ENCODE data around the gene HDAC8. TPM values are rescaled to one million over a fixed set of nuclear protein-coding genes. Genes with fewer than 3 reads are reported as not detected.
"Not testable (repeated sequence)": the region's sequence is repeated elsewhere in the genome, so short reads cannot be mapped to it uniquely, and the experiment has no call there.

Gene HDAC8
- total RNA-seq, 4 donors from 2014 or later = 16.3 to 27.0 (median 20.2) TPM

GRCh38 chrX:72461288-72461687, 111.4 kb downstream of the HDAC8 start:
- H3K27ac ChIP-seq = no peak overlapping the region
- no peaks in the 10 kb centered on the region for H3K9me3 ChIP-seq
- no peak overlapping the region for H3K4me3 ChIP-seq
- TF ChIP-seq POLR2AphosphoS5 (IDR thresholded peaks at IDR 0.05) (no peak), EP300 (IDR thresholded peaks at IDR 0.05) (no peak), CTCF (IDR thresholded peaks at IDR 0.05) (no peak), POLR2A (IDR thresholded peaks at IDR 0.05) (no peak)
- no peaks in the 10 kb centered on the region for H3K36me3 ChIP-seq
- no peaks in the 10 kb centered on the region for H3K4me1 ChIP-seq
- no peak for DNase-seq (ENCODE audit: low spot score in 2 of 2)
- 54% methylated on average over 2 of the region's 2 CpGs for WGBS
- H3K27me3 ChIP-seq = no peaks in the 10 kb centered on the region

GRCh38 chrX:72460715-72461114, 111.9 kb downstream of the HDAC8 start:
- TF ChIP-seq POLR2AphosphoS5 (IDR thresholded peaks at IDR 0.05) (no peak), POLR2A (IDR thresholded peaks at IDR 0.05) (no peak), EP300 (IDR thresholded peaks at IDR 0.05) (no peak), CTCF (IDR thresholded peaks at IDR 0.05) (no peak)
- no peaks in the 10 kb centered on the region for H3K9me3 ChIP-seq
- H3K27ac ChIP-seq = no peak overlapping the region
- H3K27me3 ChIP-seq = no peaks in the 10 kb centered on the region
- 97% methylated on average over 1 of the region's 1 CpG for WGBS
- no peaks in the 10 kb centered on the region for H3K4me1 ChIP-seq
- DNase-seq (ENCODE audit: low spot score in 2 of 2) = no peak
- no peaks in the 10 kb centered on the region for H3K36me3 ChIP-seq
- no peak overlapping the region for H3K4me3 ChIP-seq

- H3K4me1 ChIP-seq; DNase-seq (ENCODE audit: low spot score in 2 of 2); H3K4me3 ChIP-seq; H3K36me3 ChIP-seq; H3K27me3 ChIP-seq; H3K27ac ChIP-seq; H3K9me3 ChIP-seq: not testable (repeated sequence)
- WGBS = 87% methylated on average over 1 of the region's 1 CpG
Observed at GRCh38 chrX:72449034-72449433, 123.6 kb downstream of the HDAC8 start.

- 94% methylated on average over 16 of the region's 16 CpGs for WGBS
- not testable (repeated sequence) for H3K4me3 ChIP-seq
Observed at GRCh38 chrX:72440764-72441163, 131.9 kb downstream of the HDAC8 start.

GRCh38 chrX:72436010-72436409, 136.6 kb downstream of the HDAC8 start:
- DNase-seq (ENCODE audit: low spot score in 2 of 2) = no peak
- Histone ChIP-seq H3K4me3 (no peak overlapping the region), H3K9me3 (no peaks in the 10 kb centered on the region), H3K36me3 (peaks cover 12% of the 10 kb centered on the region), H3K4me1 (no peaks in the 10 kb centered on the region), H3K27ac (no peak overlapping the region), H3K27me3 (no peaks in the 10 kb centered on the region)
- TF ChIP-seq EP300 (IDR thresholded peaks at IDR 0.05) (no peak), POLR2AphosphoS5 (IDR thresholded peaks at IDR 0.05) (no peak), CTCF (IDR thresholded peaks at IDR 0.05) (no peak), POLR2A (IDR thresholded peaks at IDR 0.05) (no peak)

More at GRCh38 chrX:72440764-72441163, 131.9 kb downstream of the HDAC8 start:
- not testable (repeated sequence) for H3K27ac ChIP-seq; DNase-seq (ENCODE audit: low spot score in 2 of 2); H3K4me1 ChIP-seq; H3K9me3 ChIP-seq; H3K27me3 ChIP-seq
- peaks cover 12% of the 10 kb centered on the region for H3K36me3 ChIP-seq

GRCh38 chrX:72430405-72430968, 142.2 kb downstream of the HDAC8 start:
- Histone ChIP-seq H3K9me3 (no peaks in the 10 kb centered on the region), H3K27me3 (no peaks in the 10 kb centered on the region), H3K4me3 (no peak overlapping the region), H3K27ac (no peak overlapping the region), H3K36me3 (no peaks in the 10 kb centered on the region), H3K4me1 (no peaks in the 10 kb centered on the region)
- TF ChIP-seq POLR2A (IDR thresholded peaks at IDR 0.05) (no peak), POLR2AphosphoS5 (IDR thresholded peaks at IDR 0.05) (no peak), EP300 (IDR thresholded peaks at IDR 0.05) (no peak), CTCF (IDR thresholded peaks at IDR 0.05) (no peak)
- DNase-seq (ENCODE audit: low spot score in 2 of 2) = no peak
- 83% methylated on average over 4 of the region's 4 CpGs for WGBS

Measured in suprapubic skin (tissue), 4 donors.